ENCODE results near the gene RNF224. TPM values are rescaled to one million over a fixed set of nuclear protein-coding genes. Genes with fewer than 3 reads are reported as not detected.

Gene RNF224
- total RNA-seq, 1 experiment from 2014 or later: 0.30 TPM

GRCh38 chr9:137217276-137218211, 9.8 kb upstream of the RNF224 start (continued):
- TF ChIP-seq EZH2phosphoT487 (IDR thresholded peaks at IDR 0.05; ENCODE audit: borderline replicate concordance) (no peak), SRF (IDR thresholded peaks at IDR 0.05; ENCODE audit: low read depth) (no peak), CTCF (IDR thresholded peaks at IDR 0.05 in 2 of 3, conservative IDR thresholded peaks at IDR 0.05 in 1 of 3; ENCODE audit: borderline replicate concordance in 1 of 3, insufficient read depth in 1 of 3, low read depth in 2 of 3, low read length in 2 of 3) (no peak), ZFX (IDR thresholded peaks at IDR 0.05) (0 out of 2 replicates have a peak, but pooled peaks have one; percentile 14), CEBPB (IDR thresholded peaks at IDR 0.05; ENCODE audit: low read depth) (no peak), ZBTB33 (IDR thresholded peaks at IDR 0.05; ENCODE audit: extremely low read depth, insufficient replicate concordance, low read length) (no peak), EGR1 (IDR thresholded peaks at IDR 0.05; ENCODE audit: low read depth) (no peak), SIN3A (IDR thresholded peaks at IDR 0.05; ENCODE audit: low read depth) (no peak), MAX (IDR thresholded peaks at IDR 0.05) (no peak)

All from HCT116 (cell line).